Measurements from ENCODE around the gene TNKS1BP1. TPM values are rescaled to one million over a fixed set of nuclear protein-coding genes. Genes with fewer than 3 reads are reported as not detected.

The TNKS1BP1 gene
- total and polyA plus RNA-seq, 2 experiments from 2014 or later: 64.2 to 72.2 TPM

DNA sequence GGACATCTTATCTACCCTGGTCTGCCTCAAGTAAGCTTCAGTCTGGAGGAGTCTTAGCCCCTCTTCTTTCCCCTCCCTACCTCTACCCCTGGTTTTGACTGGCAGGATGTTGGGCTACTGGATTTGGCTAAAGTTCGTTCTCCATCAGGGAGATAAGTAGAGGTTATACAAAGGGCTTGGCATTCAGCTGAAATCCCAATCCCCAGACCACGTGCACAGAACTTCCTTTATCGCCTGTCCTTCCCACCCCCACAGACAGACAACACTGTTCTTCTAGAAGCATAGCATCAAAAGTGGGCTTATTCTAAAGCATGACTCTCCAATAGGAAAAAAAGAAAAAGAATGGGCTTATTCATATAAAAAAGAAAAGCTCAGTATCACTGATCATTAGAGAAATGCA is 48.4 kb upstream of the TNKS1BP1 start (continued):
- TF ChIP-seq, protein P1, sequence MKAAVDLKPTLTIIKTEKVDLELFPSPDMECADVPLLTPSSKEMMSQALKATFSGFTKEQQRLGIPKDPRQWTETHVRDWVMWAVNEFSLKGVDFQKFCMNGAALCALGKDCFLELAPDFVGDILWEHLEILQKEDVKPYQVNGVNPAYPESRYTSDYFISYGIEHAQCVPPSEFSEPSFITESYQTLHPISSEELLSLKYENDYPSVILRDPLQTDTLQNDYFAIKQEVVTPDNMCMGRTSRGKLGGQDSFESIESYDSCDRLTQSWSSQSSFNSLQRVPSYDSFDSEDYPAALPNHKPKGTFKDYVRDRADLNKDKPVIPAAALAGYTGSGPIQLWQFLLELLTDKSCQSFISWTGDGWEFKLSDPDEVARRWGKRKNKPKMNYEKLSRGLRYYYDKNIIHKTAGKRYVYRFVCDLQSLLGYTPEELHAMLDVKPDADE (IDR thresholded peaks at IDR 0.05): no peak
- TF ChIP-seq EZH2phosphoT487 (IDR thresholded peaks at IDR 0.05; ENCODE audit: unreplicated experiment): no peak
- TF ChIP-seq JUNB (IDR thresholded peaks at IDR 0.05; ENCODE audit: unreplicated experiment): no peak
- no peak for TF ChIP-seq NANOG (IDR thresholded peaks at IDR 0.05; ENCODE audit: borderline replicate concordance)
- no peak for TF ChIP-seq STAT1 (IDR thresholded peaks at IDR 0.05; ENCODE audit: unreplicated experiment)
- TF ChIP-seq ZNF114 (CRISPR knock-in tag; IDR thresholded peaks at IDR 0.05): no peak

DNA sequence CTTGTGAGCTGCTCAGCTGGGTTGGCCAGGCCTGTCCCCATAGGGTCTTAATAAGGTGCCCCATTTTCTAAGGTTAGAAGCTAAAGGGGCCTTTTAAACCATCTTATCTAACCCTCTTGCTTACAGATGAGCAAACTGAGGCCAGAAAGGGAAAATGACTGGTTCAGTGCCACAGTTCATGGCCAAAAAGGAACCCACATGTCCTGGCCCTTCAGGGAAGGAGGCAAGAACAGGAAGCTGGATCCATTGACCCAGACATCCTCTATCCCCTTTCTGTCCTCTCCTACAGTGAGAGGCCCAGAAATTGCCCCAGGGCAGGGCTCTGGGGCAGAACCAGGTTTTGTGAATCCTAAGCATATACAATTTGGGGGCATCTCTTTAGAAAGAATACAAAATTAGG is 46.2 kb upstream of the TNKS1BP1 start:
- no peaks in the 10 kb centered on the region for H4K20me1 ChIP-seq (replicated peaks; ENCODE audit: insufficient read depth)
- no peak for ATAC-seq

More for the DNA sequence above, 46.2 kb upstream of the TNKS1BP1 start:
- no peak overlapping the region for H3K4me3 ChIP-seq
- H3K27ac ChIP-seq (ENCODE audit: low read depth): no peak overlapping the region
- no peak overlapping the region for H3K4me3 Mint-ChIP-seq
- peaks cover 9% of the 10 kb centered on the region for H3K4me1 Mint-ChIP-seq
- DNase-seq (ENCODE audit: low spot score): no peak
- H3K27me3 ChIP-seq (ENCODE audit: insufficient read depth): no peaks in the 10 kb centered on the region
- no peaks in the 10 kb centered on the region for H3K79me2 ChIP-seq (replicated peaks; ENCODE audit: insufficient read depth)
- H3K36me3 ChIP-seq (ENCODE audit: insufficient read depth): no peaks in the 10 kb centered on the region
- no peaks in the 10 kb centered on the region for H3F3A ChIP-seq (replicated peaks; ENCODE audit: low read depth)
- H3K4me1 ChIP-seq (ENCODE audit: insufficient read depth): peaks cover 3% of the 10 kb centered on the region; the same call in 1 of the 2 replicates
- TF ChIP-seq STAT1 (IDR thresholded peaks at IDR 0.05; ENCODE audit: unreplicated experiment) (no peak), ZNF331 (CRISPR knock-in tag; IDR thresholded peaks at IDR 0.05; ENCODE audit: low read depth) (no peak), EZH2phosphoT487 (IDR thresholded peaks at IDR 0.05; ENCODE audit: unreplicated experiment) (no peak), ZNF114 (CRISPR knock-in tag; IDR thresholded peaks at IDR 0.05) (no peak), POLR2AphosphoS5 (IDR thresholded peaks at IDR 0.05; ENCODE audit: low read depth) (no peak), CREB1 (CRISPR knock-in tag; IDR thresholded peaks at IDR 0.05; ENCODE audit: low read depth) (no peak)
- TF ChIP-seq, protein P2, sequence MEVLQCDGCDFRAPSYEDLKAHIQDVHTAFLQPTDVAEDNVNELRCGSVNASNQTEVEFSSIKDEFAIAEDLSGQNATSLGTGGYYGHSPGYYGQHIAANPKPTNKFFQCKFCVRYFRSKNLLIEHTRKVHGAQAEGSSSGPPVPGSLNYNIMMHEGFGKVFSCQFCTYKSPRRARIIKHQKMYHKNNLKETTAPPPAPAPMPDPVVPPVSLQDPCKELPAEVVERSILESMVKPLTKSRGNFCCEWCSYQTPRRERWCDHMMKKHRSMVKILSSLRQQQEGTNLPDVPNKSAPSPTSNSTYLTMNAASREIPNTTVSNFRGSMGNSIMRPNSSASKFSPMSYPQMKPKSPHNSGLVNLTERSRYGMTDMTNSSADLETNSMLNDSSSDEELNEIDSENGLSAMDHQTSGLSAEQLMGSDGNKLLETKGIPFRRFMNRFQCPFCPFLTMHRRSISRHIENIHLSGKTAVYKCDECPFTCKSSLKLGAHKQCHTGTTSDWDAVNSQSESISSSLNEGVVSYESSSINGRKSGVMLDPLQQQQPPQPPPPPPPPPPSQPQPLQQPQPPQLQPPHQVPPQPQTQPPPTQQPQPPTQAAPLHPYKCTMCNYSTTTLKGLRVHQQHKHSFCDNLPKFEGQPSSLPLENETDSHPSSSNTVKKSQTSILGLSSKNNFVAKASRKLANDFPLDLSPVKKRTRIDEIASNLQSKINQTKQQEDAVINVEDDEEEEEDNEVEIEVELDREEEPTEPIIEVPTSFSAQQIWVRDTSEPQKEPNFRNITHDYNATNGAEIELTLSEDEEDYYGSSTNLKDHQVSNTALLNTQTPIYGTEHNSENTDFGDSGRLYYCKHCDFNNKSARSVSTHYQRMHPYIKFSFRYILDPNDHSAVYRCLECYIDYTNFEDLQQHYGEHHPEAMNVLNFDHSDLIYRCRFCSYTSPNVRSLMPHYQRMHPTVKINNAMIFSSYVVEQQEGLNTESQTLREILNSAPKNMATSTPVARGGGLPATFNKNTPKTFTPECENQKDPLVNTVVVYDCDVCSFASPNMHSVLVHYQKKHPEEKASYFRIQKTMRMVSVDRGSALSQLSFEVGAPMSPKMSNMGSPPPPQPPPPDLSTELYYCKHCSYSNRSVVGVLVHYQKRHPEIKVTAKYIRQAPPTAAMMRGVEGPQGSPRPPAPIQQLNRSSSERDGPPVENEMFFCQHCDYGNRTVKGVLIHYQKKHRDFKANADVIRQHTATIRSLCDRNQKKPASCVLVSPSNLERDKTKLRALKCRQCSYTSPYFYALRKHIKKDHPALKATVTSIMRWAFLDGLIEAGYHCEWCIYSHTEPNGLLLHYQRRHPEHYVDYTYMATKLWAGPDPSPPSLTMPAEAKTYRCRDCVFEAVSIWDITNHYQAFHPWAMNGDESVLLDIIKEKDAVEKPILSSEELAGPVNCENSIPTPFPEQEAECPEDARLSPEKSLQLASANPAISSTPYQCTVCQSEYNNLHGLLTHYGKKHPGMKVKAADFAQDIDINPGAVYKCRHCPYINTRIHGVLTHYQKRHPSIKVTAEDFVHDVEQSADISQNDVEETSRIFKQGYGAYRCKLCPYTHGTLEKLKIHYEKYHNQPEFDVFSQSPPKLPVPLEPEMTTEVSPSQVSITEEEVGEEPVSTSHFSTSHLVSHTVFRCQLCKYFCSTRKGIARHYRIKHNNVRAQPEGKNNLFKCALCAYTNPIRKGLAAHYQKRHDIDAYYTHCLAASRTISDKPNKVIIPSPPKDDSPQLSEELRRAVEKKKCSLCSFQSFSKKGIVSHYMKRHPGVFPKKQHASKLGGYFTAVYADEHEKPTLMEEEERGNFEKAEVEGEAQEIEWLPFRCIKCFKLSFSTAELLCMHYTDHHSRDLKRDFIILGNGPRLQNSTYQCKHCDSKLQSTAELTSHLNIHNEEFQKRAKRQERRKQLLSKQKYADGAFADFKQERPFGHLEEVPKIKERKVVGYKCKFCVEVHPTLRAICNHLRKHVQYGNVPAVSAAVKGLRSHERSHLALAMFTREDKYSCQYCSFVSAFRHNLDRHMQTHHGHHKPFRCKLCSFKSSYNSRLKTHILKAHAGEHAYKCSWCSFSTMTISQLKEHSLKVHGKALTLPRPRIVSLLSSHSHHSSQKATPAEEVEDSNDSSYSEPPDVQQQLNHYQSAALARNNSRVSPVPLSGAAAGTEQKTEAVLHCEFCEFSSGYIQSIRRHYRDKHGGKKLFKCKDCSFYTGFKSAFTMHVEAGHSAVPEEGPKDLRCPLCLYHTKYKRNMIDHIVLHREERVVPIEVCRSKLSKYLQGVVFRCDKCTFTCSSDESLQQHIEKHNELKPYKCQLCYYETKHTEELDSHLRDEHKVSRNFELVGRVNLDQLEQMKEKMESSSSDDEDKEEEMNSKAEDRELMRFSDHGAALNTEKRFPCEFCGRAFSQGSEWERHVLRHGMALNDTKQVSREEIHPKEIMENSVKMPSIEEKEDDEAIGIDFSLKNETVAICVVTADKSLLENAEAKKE (CRISPR knock-in tag; IDR thresholded peaks at IDR 0.05): no peak
- TF ChIP-seq, protein P3, sequence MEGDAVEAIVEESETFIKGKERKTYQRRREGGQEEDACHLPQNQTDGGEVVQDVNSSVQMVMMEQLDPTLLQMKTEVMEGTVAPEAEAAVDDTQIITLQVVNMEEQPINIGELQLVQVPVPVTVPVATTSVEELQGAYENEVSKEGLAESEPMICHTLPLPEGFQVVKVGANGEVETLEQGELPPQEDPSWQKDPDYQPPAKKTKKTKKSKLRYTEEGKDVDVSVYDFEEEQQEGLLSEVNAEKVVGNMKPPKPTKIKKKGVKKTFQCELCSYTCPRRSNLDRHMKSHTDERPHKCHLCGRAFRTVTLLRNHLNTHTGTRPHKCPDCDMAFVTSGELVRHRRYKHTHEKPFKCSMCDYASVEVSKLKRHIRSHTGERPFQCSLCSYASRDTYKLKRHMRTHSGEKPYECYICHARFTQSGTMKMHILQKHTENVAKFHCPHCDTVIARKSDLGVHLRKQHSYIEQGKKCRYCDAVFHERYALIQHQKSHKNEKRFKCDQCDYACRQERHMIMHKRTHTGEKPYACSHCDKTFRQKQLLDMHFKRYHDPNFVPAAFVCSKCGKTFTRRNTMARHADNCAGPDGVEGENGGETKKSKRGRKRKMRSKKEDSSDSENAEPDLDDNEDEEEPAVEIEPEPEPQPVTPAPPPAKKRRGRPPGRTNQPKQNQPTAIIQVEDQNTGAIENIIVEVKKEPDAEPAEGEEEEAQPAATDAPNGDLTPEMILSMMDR (conservative IDR thresholded peaks at IDR 0.05; ENCODE audit: low read depth in 2 of 2): no peak
- H3K36me3 Mint-ChIP-seq (ENCODE audit: low read depth): no peaks in the 10 kb centered on the region
- H3K9me3 Mint-ChIP-seq: no peaks in the 10 kb centered on the region
- peaks cover 6% of the 10 kb centered on the region for H3K27me3 Mint-ChIP-seq (ENCODE audit: insufficient read depth, low read depth, poor library complexity)
- H3K9me2 ChIP-seq (ENCODE audit: insufficient read depth): no peaks in the 10 kb centered on the region
- no peak overlapping the region for H2AFZ ChIP-seq
- no peak overlapping the region for H3K4me2 ChIP-seq
- H3K27ac Mint-ChIP-seq: no peak overlapping the region

Data from GM23338 (cell line).